GM20431 (cell line): ENCODE results near the gene KLHL36.

Experiments used
- in situ Hi-C: fragments of 300-500 bp; cut with MseI, MboI; formaldehyde crosslinking; loops from one replicate; pipeline ENCODE4 v1.15.0; 2020; ENCODE audit warnings: low sequenced_read_pairs; ENCODE audit not compliant: unreplicated experiment

KLHL36 gene

DNA sequence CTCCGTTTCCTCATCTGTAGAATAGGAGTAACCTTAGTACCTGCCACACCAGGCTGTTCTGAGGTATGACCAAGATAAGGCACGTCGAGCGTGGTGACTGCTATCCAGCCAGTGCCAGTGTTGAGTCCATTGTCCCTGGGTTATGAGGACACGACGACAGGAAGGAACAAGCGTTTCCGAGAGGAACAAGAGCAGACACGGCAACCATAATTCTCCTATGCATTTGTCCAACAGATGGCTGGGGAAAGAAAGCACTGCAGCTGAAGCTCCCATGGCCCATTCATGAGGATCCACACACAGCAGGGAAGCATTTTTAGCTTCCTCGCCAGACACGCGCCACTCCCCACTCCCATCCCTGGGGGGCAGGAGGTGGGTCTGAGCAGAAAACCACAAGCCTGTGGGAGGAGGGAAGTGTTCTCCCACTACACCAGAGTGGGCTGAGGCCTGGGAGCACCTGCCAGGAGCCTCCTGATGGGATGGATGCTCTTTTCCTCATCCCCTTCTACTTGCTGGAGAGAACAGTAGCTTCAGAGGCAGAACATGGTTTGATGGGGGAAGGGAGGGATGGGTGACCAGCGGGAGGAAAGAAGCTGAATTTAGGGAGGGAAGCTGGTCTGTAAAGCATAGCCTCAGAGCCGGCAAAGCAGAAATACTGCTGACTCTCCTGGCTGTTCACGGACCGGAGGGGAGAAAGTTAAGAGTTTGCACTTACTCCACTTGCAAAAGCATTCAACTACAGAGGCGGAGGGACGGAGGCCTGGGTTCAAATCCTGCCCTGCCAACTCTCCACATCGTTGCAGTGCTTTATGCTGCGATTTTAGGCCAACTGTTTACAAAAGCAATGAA is 33.1 kb upstream of the KLHL36 start:
- in situ Hi-C loops, result no loop called here

DNA sequence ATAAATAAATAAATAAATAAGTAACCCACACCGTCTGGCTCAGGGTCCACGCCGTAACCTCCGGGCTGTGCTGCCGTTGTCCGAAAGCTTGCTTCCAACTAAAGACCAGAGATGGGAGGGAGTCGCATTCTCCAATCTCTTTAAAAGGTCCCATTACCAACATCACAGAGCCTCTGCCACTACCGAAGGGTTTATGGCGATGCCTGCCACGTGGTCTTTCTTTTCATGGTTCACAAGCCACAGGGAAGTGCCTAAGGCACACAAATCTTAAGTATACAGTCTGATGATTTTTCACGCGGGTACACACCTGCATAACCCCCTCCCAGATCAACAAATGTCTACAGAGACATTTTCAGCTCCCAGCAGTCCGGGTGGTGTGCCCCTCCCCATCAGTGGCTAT is 31.8 kb upstream of the KLHL36 start:
- in situ Hi-C loops, result no loop called here

- in situ Hi-C loops, result no loop called here
Measured at GRCh38 chr16:84617041-84617790, 31.1 kb upstream of the KLHL36 start.

DNA sequence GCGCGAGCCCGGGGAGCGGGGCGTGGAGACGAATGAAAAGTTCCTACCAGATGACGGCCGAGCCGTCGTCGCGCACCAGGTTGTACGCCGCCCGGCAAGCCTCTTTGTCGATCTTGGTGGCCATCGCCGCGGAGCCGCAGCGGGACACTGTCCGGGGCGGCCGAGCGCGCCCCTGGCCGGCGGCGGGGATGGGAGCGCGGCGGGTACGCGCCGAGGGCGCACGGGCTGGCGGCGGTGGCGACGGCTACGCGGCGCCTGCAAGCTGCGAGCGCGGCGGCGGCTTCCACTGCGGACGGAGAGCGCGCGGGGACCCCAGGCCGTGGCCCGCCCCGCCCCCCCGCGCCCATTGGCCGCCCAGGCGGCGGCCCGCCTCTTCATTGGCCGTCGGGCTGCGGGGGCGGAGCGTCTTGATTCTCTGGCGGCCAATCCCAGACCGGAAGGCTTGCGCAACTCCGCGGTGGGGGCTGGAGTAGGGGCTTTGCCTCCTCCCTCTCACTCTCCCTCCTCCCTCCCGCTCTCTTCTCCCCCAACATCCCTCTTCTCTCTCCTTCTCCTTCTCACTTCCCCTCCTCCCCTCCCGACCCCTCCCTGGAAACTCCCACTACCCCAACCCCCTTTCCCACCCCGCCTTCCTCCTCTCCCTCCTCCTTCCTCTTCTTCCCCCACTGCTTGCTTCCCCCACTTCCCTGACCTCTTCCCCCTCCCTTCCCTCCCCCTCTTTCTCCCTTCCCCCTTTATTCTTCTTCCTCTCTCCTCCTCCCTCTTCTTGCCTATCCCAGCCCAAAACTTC is 30.3 kb upstream of the KLHL36 start, which contains the start of gene COTL1:
COTL1 (minus strand) TSS at position 288 of the 790 bp plus-strand sequence; CDS start at position 124, 164 bp downstream.
- in situ Hi-C loops, result no loop called here

DNA sequence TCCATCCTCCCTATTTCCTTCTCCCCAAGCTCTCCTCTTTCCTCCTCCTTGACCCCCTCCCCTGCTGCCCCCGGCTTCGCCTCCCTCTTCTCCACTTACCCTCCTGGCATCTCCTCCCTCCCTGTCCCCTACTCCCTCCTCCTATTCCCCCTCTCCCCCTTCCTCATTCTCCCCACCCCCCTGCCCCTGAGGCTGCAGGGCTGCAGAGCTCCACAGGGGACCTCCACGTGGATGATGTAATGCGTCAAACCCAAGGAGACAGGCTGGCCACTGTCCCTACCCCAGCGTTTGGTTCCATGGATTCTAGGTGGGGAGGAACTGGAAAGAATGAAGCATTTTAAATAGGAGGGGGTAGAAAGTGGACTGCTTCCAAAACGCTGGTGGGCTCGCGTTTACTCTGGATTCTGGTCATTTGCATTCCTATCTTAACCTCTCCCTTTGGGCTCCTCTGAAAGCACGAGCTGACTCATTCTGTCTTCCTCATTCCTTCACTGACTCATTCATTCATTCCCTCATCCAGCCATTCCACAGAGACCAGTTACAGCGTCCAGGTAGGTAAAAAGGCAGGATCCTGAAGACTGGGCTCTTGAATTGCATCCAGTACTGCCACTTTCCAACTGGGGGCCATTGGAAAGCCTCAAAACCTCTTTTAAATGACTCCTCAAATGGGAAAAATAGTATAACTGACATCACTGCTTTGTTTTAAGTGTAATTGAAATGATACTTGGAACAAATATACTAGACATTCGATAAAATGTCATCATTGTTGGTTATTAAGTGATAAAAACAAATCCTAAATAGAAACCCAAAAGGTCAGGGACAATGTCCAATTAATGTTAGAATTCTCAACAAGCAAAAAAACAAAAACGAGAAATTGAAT is 29.5 kb upstream of the KLHL36 start:
- in situ Hi-C loops, result no loop called here

DNA sequence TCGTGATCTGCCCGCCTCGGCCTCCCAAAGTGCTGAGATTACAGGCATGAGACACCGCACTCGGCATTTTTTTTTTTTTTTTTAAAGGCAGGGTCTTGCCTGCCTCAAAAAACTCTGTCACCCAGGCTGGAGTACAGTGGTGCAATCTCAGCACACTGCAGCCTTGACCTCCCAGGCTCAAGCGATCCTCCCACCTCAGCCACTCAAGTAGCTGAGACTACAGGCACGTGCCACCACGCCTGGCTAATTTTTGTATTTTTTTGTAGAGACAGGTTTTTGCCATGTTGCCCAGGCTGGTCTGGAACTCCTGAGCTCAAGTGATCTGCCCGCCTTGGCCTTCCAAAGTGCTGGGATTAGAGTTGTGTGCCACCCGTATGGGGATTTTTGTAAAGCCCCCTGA is 27.4 kb upstream of the KLHL36 start:
- in situ Hi-C loops, result loop anchor here (5.0 kb wide), 1 partner anchor 109 kb away; no protein-coding TSS in a partner anchor

DNA sequence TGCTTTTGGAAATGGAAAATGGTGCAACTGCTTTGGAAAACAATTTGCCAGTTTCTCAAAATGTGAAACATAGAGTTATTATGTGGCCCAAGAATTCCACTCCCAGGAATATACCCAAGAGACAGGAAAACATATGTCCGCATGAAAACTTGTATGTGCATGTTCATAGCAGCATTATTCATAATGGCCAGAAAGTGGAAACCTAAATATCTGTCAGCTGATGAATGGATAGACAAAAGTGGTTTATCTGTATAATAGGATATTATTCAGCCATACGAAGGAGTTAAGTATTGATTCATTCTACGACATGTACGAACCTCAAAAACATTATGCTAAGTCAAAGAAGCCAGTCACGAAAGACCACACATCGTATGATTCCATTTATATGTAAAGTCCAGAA is 22.8 kb upstream of the KLHL36 start:
- in situ Hi-C loops, result loop anchor here (25.0 kb wide), 2 partner anchors 112 to 337 kb away; no protein-coding TSS in a partner anchor

DNA sequence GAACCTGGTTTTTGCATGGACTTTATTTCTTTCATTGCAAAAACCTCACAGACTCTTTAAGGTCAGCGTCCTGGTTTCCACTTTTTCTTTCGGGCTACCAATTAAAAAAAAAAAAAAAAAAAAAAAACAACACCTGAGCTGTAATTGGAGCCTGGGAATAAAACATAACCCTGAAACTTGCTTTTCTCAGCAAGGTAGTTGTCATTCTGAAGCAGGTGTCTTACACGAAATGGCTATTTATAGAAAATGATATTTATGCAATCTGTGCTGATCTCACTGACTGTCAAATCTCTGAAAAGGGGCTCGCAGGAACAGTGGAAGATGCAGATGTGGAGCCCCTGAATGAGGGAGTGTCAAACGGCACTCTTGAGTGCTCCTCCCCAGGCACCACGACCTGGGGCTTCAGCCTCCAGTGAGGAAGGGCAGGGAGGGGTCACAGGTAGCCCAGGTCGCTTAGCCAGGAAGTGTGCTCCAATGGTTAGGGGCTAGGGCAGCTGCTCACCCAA is 20.0 kb upstream of the KLHL36 start:
- in situ Hi-C loops, result loop anchor here (25.0 kb wide), 2 partner anchors 109 to 334 kb away; no protein-coding TSS in a partner anchor

- in situ Hi-C loops, result loop anchor here (25.0 kb wide), 2 partner anchors 108 to 333 kb away; no protein-coding TSS in a partner anchor
Measured at GRCh38 chr16:84629580-84629979, 18.7 kb upstream of the KLHL36 start.

- in situ Hi-C loops, result loop anchor here (25.0 kb wide), 2 partner anchors 107 to 332 kb away; no protein-coding TSS in a partner anchor
Measured at GRCh38 chr16:84630009-84630408, 18.3 kb upstream of the KLHL36 start.

DNA sequence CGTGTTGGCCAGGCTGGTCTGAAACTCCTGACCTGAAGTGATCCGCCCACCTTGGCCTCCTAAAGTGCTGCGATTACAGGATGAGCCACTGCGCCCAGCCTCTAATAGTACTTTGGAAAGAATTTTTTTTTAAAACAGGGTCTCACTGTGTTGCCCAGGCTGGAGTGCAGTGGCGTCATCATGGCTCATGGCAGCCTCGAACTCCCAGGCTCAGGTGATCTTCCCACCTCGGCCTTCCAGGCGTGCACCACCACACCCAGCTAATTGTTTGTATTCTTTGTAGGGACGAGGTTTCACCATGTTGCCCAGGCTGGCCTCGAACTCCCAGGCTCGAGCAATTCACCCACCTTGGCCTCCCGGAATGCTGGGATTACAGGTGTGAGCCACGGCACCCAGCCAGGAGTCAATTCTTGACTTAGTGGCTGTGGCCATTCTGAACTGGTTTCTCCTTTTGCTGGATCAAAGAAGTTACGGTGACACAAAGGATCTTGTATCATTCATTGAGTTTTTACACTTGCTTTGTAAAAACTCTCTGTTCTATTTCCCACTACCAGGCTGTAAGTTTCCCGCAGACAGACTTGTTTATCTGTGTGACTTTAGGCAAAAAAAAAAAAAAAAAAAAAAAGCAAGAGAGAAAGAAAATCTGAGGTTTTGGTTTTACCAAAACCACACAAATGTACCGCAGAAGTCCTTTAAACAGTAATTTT is 17.7 kb upstream of the KLHL36 start:
- in situ Hi-C loops, result loop anchor here (25.0 kb wide), 2 partner anchors 107 to 332 kb away; no protein-coding TSS in a partner anchor

DNA sequence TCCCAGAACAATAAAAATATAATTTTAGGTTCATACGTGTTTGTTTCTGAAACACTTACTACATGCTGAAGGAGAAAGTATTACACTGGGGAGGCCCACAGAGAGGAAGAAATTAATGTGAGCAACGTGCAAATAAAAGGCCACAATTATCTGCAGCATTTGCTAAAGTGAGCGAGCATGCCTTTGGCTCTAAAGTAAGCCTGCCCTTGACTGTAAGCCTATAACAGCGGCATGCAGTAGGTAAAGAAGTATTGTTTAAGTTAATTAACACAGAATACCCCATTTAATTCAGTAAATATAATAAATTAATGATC is 17.2 kb upstream of the KLHL36 start:
- in situ Hi-C loops, result loop anchor here (25.0 kb wide), 2 partner anchors 106 to 331 kb away; no protein-coding TSS in a partner anchor

GRCh38 chr16:84631886-84632285 is 16.4 kb upstream of the KLHL36 start:
- in situ Hi-C loops, result loop anchor here (25.0 kb wide), 2 partner anchors 105 to 330 kb away; no protein-coding TSS in a partner anchor

DNA sequence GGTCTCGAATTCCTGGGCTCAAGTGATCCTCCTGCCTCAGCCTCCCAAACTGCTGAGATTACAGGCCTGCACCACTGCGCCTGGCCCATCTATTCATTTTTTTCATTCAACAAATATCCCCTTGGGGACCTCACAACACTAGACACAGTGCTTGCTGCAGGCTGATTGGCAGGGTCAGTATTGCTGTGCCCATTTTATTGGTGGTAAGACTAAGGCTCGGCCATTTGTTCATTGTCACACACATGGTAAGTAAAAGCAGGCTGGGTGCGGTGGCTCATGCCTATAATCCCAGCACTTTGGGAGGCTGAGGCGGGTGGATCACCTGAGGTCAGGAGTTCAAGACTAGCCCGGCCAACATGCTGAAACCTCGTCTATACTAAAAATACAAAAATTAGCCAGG is 15.4 kb upstream of the KLHL36 start:
- in situ Hi-C loops, result loop anchor here (25.0 kb wide), 2 partner anchors 104 to 329 kb away; no protein-coding TSS in a partner anchor

GRCh38 chr16:84633622-84634021 is 14.7 kb upstream of the KLHL36 start:
- in situ Hi-C loops, result loop anchor here (25.0 kb wide), 2 partner anchors 104 to 329 kb away; no protein-coding TSS in a partner anchor

DNA sequence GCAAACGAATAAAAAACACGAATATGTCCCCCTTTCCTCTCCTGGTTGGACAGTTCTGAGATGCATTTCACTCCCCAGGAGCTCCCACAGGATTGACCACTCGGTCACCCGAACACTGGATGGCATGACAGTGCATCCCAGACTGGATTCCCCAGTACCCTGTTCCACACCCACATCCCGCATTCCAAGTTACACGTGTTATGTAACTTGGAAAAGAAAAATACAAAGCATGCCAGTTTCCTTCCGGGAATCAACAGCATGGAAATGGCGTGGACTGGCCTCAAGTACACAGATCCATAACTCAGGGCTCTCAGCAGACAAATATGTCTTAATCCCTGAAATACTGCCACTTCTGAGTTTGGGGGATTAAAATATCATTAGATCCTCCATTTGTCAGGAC is 12.6 kb upstream of the KLHL36 start:
- in situ Hi-C loops, result loop anchor here (25.0 kb wide), 2 partner anchors 102 to 327 kb away; no protein-coding TSS in a partner anchor

- in situ Hi-C loops, result loop anchor here (25.0 kb wide), 2 partner anchors 100 to 325 kb away; no protein-coding TSS in a partner anchor
Measured at GRCh38 chr16:84637709-84638108, 10.6 kb upstream of the KLHL36 start.
